ENCODE measurements around the gene TAS2R40.
A peak's percentile ranks its signal among the peaks of the same experiment; 100 is the strongest.

The TAS2R40 gene

GRCh38 chr7:143222782-143223181, 945 bp downstream of the TAS2R40 start:
- H3K4me3 ChIP-seq (replicated peaks in 1 of 2; ENCODE audit: low read depth in 2 of 2, low read length in 2 of 2): no peak overlapping the region
- DNase-seq (ENCODE audit: low read depth in 2 of 2): no peak
- no peak for TF ChIP-seq CTCF (IDR thresholded peaks at IDR 0.05; ENCODE audit: low read depth, low read length)

GRCh38 chr7:143223784-143224183, 1.9 kb downstream of the TAS2R40 start:
- no peak for TF ChIP-seq CTCF (IDR thresholded peaks at IDR 0.05; ENCODE audit: low read depth, low read length)
- no peak overlapping the region for H3K4me3 ChIP-seq (replicated peaks in 1 of 2; ENCODE audit: low read depth in 2 of 2, low read length in 2 of 2)
- no peak for DNase-seq (ENCODE audit: low read depth in 2 of 2)

GRCh38 chr7:143225047-143225446, 3.2 kb downstream of the TAS2R40 start:
- H3K4me3 ChIP-seq (replicated peaks in 1 of 2; ENCODE audit: low read depth in 2 of 2, low read length in 2 of 2): no peak overlapping the region
- no peak for DNase-seq (ENCODE audit: low read depth in 2 of 2)
- no peak for TF ChIP-seq CTCF (IDR thresholded peaks at IDR 0.05; ENCODE audit: low read depth, low read length)

GRCh38 chr7:143227806-143228205, 6.0 kb downstream of the TAS2R40 start:
- H3K4me3 ChIP-seq (replicated peaks in 1 of 2; ENCODE audit: low read depth in 2 of 2, low read length in 2 of 2): no peak overlapping the region
- DNase-seq (ENCODE audit: low read depth in 2 of 2): peak; percentile 7 to 20
- TF ChIP-seq CTCF (IDR thresholded peaks at IDR 0.05; ENCODE audit: low read depth, low read length): no peak

GRCh38 chr7:143229054-143229790, 7.4 kb downstream of the TAS2R40 start:
- DNase-seq (ENCODE audit: low read depth in 2 of 2): no peak
- no peak overlapping the region for H3K4me3 ChIP-seq (replicated peaks in 1 of 2; ENCODE audit: low read depth in 2 of 2, low read length in 2 of 2)
- no peak for TF ChIP-seq CTCF (IDR thresholded peaks at IDR 0.05; ENCODE audit: low read depth, low read length)

GRCh38 chr7:143230602-143231457, 9.0 kb downstream of the TAS2R40 start:
- H3K4me3 ChIP-seq (replicated peaks in 1 of 2; ENCODE audit: low read depth in 2 of 2, low read length in 2 of 2): no peak overlapping the region
- TF ChIP-seq CTCF (IDR thresholded peaks at IDR 0.05; ENCODE audit: low read depth, low read length): no peak
- DNase-seq (ENCODE audit: low read depth in 2 of 2): no peak

Data from cardiac fibroblast (primary cell).